SJCRH30 (cell line): ENCODE data around the gene APRT. TPM values are rescaled to one million over a fixed set of nuclear protein-coding genes. Genes with fewer than 3 reads are reported as not detected.
"Not testable (repeated sequence)": the region's sequence is repeated elsewhere in the genome, so short reads cannot be mapped to it uniquely, and the experiment has no call there.

Source experiments
- DNase-seq, 2 experiments: peaks; one replicate each; pipeline ENCODE4 v3.0.0-alpha.2; 2015 to 2020
- H3K27ac ChIP-seq: fragments of 250-450 bp; sonication (Bioruptor Pico); 2 replicates; pipeline ENCODE4 v1.5.1; 2020; ENCODE audit warnings: mild to moderate bottlenecking, moderate library complexity
- H3K27me3 ChIP-seq: fragments of 250-450 bp; sonication (Bioruptor Pico); 2 replicates; pipeline ENCODE4 v1.5.1; 2020; ENCODE audit warnings: mild to moderate bottlenecking, moderate library complexity
- H3K36me3 ChIP-seq: fragments of 250-450 bp; sonication (Bioruptor Pico); 2 replicates; pipeline ENCODE4 v1.5.1; 2020; ENCODE audit warnings: mild to moderate bottlenecking, moderate library complexity
- H3K4me1 ChIP-seq: fragments of 250-450 bp; sonication (Bioruptor Pico); 2 replicates; pipeline ENCODE4 v1.5.1; 2020; ENCODE audit warnings: mild to moderate bottlenecking, moderate library complexity
- H3K4me3 ChIP-seq: fragments of 250-450 bp; sonication (Bioruptor Pico); 2 replicates; pipeline ENCODE4 v1.5.1; 2020; ENCODE audit warnings: mild to moderate bottlenecking, moderate library complexity
- H3K9me3 ChIP-seq: fragments of 250-450 bp; sonication (Bioruptor Pico); replicated peaks from 2 replicates; pipeline ENCODE4 v1.5.1; 2020; ENCODE audit warnings: mild to moderate bottlenecking, moderate library complexity
- total RNA-seq: library from RNA; depleted of rRNA; stranded (reverse); fragments of >200 nt; shearing (Covaris generic); gene quantifications from 2 replicates; pipeline ENCODE4 v1.2.3, GENCODE V29; 2014

Gene APRT
- total RNA-seq, 1 experiment from 2014 or later: 43.4 TPM

DNA sequence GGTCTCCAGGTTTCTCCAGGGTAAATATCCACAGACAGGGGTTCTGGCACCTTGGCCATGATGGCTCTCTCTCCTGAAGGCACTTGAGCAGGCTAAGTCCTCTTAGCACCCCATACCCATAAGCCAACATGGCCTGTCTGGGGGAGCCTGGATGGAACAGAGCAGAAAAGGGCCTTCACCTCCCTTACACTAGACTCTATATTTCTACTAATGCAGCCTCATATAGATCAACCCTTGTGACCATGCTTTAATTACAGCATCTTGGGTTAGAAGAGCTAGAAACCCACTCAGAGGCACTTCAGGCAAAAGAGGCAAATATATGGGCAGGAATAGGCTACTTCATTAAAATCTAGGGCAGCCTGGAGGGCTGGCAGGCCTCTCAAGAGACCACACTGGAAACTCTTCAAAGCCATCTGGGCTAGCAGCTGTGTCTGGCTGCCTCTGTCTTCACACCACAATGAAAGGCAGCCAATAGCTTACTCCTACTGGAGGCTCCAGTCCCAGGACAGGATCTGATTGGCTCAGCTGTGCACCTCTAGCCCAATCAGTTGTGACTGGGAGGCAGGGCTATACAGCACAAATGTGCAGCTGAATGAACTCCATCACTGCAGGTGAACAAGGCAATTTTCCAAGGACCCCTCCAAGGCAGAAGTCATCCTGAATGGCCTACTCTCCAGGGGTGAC, 12.8 kb downstream of the APRT start:
- Histone ChIP-seq H3K9me3 (no peaks in the 10 kb centered on the region), H3K4me3 (no peak overlapping the region), H3K36me3 (no peaks in the 10 kb centered on the region), H3K27ac (no peak overlapping the region), H3K4me1 (no peaks in the 10 kb centered on the region), H3K27me3 (no peaks in the 10 kb centered on the region)
- DNase-seq: peak in 1 of 2 experiments; percentile 53

DNA sequence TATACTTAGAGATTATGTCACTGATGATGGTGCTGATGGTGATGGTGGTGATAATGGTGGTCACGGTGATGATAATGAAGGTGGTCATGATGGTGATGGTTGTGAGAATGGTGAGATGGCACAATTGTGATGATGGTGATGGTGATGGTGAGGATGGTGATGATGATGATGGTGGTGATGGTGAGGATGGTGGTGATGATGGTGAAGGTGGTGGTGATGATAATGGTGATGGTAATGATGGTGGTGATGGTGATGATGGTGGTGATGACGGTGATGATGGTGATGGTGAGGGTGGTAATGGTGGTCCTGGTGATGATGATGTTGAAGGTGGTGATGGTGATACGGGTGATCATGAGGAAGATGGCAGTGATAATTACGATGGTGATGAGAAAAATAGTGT, 13.7 kb downstream of the APRT start:
- Histone ChIP-seq H3K27ac (no peak overlapping the region), H3K36me3 (no peaks in the 10 kb centered on the region), H3K27me3 (no peaks in the 10 kb centered on the region), H3K9me3 (no peaks in the 10 kb centered on the region), H3K4me3 (no peak overlapping the region), H3K4me1 (no peaks in the 10 kb centered on the region)
- no peak for DNase-seq

DNA sequence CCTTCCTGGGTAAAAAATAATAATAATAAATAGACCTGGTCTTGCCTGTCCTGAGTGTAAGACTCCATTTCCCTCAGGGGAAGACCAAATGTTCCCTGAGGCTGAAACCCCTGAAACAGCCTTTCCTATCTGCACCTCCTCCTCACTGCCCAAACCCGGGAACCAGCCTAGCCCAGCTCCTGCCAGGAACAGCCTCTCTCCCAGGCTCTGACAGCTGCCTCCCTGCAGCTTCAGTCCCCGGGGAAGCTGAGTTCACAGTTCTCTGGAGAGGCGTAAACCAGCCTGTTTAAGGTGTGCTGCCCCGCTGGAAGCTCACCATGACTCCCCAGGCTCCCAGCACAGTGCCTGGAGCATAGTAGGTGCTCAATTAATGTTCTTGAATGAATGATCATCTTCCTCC, 15.4 kb downstream of the APRT start:
- Histone ChIP-seq H3K9me3 (no peaks in the 10 kb centered on the region), H3K36me3 (no peaks in the 10 kb centered on the region), H3K4me1 (peaks cover 7% of the 10 kb centered on the region; the same call in 1 of the 2 replicates), H3K4me3 (no peak overlapping the region), H3K27me3 (no peaks in the 10 kb centered on the region), H3K27ac (no peak overlapping the region)
- DNase-seq: peak in 1 of 2 experiments; percentile 40

DNA sequence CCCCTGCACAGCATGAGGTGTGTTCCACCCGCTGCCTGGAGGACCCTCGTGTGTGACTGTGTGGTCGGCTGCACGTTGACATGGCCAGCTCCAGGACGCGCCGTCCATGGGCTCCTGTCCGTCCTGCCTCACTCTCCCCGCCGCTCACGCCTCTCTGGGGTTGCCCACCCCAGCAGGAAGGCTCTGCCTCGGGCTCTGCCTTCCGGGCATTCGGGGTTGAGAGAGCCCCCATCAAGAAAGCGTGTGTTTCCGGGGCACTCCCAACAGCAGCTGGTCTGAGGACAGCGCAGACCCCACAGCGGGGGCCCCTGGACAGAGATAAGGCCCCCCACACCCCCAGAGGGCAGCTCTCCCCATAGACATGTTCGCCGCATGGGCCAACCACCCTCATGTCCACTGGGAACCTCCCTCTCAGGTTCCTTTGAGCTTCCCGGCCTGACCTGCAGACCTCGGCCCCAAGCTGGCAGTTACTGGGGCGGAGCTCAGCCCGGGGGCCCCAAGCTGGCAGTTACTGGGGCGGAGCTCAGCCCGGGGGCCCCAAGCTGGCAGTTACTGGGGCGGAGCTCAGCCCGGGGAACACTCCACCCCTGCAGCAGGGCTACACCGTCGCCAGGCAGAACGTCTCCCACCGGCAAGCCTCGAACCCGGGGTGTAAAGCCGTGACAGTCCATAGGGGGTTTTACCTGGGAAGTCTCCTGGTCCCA, 18.3 kb downstream of the APRT start:
- Histone ChIP-seq H3K9me3 (no peaks in the 10 kb centered on the region), H3K4me1 (peaks cover 14% of the 10 kb centered on the region), H3K27ac (no peak overlapping the region), H3K27me3 (no peaks in the 10 kb centered on the region), H3K36me3 (no peaks in the 10 kb centered on the region), H3K4me3 (no peak overlapping the region)
- DNase-seq: no peak

DNA sequence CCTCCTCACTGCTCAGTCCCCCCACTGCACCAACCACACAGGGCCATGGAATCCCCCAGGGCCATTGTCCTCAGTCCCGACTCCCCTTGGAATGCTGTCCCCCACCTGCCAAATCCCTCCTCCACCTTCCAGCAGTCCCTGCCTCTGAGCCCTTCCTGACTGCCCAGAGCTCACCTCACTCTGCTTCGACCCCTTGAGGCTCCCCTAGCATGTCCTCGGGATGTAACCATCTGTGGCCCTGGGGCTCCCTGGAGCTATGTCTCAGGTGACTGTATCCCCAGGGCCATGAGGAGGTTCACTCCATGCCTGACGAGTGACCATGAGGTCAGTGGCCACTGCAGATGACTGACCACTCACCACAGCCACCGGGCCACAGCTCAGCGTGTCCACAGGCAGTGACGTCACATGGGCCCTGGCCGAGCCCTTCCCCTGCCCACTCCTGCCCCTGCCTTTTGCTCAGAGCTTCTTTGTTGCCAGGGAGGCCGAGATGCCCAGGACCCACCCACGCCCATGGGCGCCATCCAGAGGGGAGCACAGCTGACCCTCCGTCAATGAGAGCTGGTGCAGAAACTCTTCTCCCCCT, 19.0 kb downstream of the APRT start:
- no peaks in the 10 kb centered on the region for H3K27me3 ChIP-seq
- no peaks in the 10 kb centered on the region for H3K36me3 ChIP-seq
- no peak overlapping the region for H3K4me3 ChIP-seq
- no peaks in the 10 kb centered on the region for H3K9me3 ChIP-seq
- H3K4me1 ChIP-seq: peaks cover 14% of the 10 kb centered on the region
- H3K27ac ChIP-seq: no peak overlapping the region
- DNase-seq: no peak

DNA sequence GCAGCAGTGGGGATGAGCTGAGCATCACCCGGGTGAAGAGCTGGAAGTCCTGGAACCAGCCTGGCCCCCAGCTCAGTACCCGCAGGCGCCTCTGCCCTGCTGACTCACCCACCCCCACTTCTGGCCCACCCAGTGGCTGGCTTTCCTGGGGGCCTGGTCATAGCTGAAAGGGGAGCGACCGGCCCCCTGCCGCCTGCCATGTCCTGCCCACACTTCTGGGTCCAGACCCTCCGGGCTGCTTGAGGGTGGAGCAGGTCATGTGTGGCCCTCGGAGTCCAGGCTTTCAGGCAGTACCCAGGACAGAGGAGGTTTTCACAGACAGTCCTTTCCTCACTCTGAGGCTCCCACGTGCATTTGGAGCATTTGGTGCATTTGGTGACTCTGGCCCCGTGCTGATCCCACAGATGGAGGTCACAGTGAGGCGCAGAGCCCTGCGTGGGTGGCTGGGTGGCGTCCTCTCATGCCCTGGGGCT, 19.6 kb downstream of the APRT start:
- peak; percentile 38 to 51 for DNase-seq
- H3K4me1 ChIP-seq: peaks cover 14% of the 10 kb centered on the region
- no peaks in the 10 kb centered on the region for H3K9me3 ChIP-seq
- H3K36me3 ChIP-seq: no peaks in the 10 kb centered on the region
- H3K27me3 ChIP-seq: no peaks in the 10 kb centered on the region
- H3K27ac ChIP-seq: no peak overlapping the region
- no peak overlapping the region for H3K4me3 ChIP-seq

DNA sequence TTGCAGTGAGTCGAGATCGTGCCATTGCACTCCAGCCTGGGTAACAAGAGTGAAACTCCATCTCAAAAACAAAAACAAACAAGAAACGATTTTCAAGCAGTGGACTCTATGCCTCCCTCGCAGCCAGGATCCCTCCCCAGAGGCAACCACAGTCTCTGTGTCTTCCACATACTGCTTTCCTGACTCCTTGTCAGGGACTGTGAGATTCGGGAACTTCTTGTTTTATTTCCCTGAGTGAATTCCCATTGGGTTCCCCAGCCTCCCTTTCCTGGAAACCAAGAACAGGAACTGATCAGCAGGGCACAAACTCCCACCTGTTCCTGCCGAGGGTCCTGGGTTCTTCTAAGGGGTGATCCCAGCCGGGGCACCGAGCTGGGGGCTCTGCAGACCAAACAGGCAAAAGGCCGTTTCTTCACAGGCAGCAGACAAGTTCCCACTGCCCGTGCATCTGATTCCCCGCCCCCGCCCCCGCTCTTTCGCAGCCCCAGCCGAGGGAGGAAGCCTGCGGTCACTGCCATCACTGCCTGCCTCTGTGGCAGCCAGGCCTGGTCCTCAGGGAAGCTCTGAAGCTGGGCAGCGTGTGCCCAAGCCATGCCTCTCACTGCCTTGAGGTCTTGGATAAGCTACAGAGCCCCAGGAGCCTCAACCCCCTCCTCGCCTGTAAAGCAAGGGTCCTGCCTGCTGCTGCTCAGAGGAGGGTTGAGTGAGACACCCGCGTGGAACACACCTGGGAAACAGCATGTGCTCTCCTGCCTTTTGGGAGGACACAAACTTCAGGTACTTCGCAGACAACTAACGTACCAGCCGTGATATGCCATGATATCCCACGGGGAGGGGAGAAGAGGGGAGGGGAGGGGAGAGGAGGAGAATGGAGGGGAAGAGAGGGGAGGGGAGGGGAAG, 21.2 kb downstream of the APRT start:
- no peak overlapping the region for H3K27ac ChIP-seq
- peak in 1 of 2 experiments; percentile 44 for DNase-seq
- H3K4me3 ChIP-seq: 0 out of 2 replicates have a peak overlapping the region, but pooled peaks have one; percentile 16
- no peaks in the 10 kb centered on the region for H3K27me3 ChIP-seq
- no peaks in the 10 kb centered on the region for H3K9me3 ChIP-seq
- peaks cover 14% of the 10 kb centered on the region for H3K4me1 ChIP-seq
- no peaks in the 10 kb centered on the region for H3K36me3 ChIP-seq

DNA sequence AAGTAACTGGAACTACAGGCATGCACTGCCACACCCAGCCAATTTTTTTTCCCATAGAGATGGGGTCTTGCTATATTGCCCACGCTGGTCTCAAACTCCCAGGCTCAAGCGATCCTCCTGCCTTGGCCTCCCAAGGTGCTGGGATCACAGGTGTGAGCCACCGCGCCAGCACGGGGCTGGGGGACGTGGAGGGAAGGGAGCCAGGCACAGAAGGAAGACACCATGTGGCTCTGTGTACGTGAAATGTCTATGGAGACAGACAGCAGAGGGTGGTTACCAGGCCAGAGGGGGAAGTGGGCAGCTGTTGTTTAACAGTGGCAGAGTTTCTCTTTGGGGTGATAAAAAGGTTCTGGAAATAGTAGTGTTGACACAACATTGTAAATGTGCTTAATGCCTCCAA, 22.1 kb downstream of the APRT start:
- no peak overlapping the region for H3K27ac ChIP-seq
- no peaks in the 10 kb centered on the region for H3K9me3 ChIP-seq
- no peaks in the 10 kb centered on the region for H3K27me3 ChIP-seq
- no peak overlapping the region for H3K4me3 ChIP-seq
- H3K4me1 ChIP-seq: peaks cover 14% of the 10 kb centered on the region
- peak in 1 of 2 experiments; percentile 31 for DNase-seq
- H3K36me3 ChIP-seq: no peaks in the 10 kb centered on the region

DNA sequence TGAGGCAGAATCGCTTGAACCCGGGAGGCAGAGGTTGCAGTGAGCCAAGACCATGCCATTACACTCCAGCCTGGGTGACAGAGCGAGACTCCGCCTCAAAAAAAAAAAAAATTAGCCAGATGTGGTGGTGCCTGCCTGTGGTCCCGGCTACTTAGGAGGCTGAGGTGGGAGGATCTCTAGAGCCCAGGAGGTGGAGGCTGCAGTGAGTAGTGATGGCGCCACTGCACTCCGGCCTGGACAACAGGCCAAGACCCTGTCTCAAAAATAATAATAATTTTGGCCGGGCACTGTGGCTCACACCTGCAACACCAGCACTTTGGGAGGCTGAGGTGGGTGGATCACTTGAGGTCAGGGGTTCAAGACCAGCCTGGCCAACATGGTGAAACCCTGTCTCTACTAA, 23.0 kb downstream of the APRT start:
- H3K27me3 ChIP-seq, DNase-seq, H3K27ac ChIP-seq, H3K9me3 ChIP-seq, H3K36me3 ChIP-seq, H3K4me3 ChIP-seq: not testable (repeated sequence)
- peaks cover 14% of the 10 kb centered on the region for H3K4me1 ChIP-seq

DNA sequence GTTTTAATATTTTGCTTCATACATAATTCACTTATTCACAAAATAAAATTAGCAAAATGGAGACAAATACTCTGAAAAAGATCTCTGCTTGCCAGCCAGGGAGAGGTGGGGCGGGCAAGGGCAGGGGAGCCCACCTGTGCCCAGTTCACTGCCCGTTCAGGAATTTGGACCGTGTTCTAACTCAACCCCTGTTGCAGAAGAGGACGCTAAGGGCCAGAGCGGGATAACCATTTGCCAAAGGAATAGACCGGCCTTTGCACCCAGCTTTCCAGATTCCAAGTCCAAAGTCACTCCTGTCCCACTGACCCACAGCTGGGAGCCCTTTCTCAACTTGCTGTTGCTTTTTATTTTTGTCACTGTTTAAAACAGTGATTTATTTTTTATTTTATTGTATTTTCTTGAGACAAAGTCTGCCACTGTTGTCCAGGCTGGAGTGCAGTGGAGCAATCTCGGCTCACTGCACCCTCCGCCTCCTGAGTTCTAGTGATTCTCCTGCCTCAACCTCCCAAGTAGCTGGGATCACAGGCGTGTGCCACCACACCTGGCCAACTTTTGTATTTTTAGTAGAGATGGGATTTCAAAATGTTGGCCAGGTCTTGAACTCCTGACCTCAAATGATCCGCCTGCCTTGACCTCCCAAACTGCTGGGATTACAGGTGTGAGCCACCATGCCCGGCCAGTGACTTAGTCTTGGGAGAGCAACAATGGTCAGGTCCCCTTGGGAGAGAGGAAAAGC, 24.0 kb downstream of the APRT start:
- H3K4me1 ChIP-seq: peaks cover 18% of the 10 kb centered on the region
- no peak overlapping the region for H3K27ac ChIP-seq
- no peak for DNase-seq
- H3K9me3 ChIP-seq: no peaks in the 10 kb centered on the region
- H3K4me3 ChIP-seq: no peak overlapping the region
- H3K36me3 ChIP-seq: no peaks in the 10 kb centered on the region
- H3K27me3 ChIP-seq: no peaks in the 10 kb centered on the region

DNA sequence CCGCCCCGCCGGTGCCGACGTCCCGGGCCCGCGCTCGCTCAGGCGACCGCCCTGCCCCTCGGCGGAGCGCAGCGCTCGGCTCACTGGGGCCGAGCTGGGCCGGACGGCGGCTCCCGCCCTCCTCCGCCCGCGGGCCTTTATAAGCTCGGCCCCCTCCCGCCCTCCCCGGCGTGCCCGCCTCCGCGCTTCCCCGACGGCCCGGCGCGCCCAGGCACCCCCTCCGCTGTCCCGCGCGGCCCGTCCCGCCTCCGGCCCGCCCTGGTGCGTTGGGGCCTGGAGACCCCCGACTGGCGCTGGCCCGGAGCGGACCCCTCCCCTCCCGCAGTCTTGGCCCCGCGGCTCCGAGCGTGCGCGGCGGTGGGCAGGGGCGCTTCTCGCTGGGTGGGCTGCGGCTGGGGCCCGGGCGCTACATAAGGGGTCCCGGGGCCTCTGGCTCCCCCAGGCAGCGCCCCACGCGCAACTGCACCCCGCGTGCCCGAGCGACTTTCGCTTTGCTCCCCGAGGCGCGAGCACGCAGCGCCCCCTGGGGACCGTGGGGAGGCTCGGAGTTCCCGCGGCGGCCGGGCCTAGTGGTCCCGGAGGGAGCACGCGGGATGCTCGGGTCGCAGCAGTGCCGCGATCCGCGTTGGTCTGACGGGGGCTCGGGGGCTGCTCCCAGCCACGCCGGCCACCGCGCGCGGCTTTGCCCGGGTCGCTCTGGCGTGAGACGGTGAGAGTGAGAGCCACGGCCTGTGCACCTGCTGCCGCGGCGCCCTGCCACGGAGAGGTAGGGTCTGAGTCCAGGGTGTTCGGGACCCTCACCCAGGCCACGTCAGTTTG, 26.4 kb downstream of the APRT start, which contains the start of gene PIEZO1:
PIEZO1 (minus strand) TSS at position 115 of the 819 bp plus-strand sequence. CDS start 256 bp downstream, outside the sequence.
- Histone ChIP-seq H3K27me3 (no peaks in the 10 kb centered on the region), H3K27ac (no peak within 1 kb of the TSS), H3K9me3 (no peaks in the 10 kb centered on the region), H3K36me3 (no peaks in the 10 kb centered on the region), H3K4me1 (peaks cover 8% of the 10 kb centered on the region), H3K4me3 (peak within 1 kb of the TSS; percentile 58)
- DNase-seq: no peak

DNA sequence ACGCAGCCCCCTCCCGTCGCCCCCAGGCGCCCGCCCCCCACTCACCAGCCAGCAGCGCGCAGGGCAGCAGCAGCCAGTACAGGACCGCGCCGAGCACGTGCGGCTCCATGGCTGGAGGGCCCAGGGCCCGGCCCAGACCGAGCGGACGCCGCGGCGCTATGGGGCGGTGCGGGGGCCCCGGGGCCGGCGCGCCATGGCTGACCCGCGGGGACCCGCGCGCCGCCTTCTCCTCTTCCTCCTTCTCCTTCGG, 26.9 kb downstream of the APRT start:
- H3K4me3 ChIP-seq: peak overlapping the region; percentile 58
- H3K27me3 ChIP-seq: no peaks in the 10 kb centered on the region
- H3K36me3 ChIP-seq: no peaks in the 10 kb centered on the region
- H3K9me3 ChIP-seq: no peaks in the 10 kb centered on the region
- no peak overlapping the region for H3K27ac ChIP-seq
- no peak for DNase-seq
- H3K4me1 ChIP-seq: peaks cover 3% of the 10 kb centered on the region

DNA sequence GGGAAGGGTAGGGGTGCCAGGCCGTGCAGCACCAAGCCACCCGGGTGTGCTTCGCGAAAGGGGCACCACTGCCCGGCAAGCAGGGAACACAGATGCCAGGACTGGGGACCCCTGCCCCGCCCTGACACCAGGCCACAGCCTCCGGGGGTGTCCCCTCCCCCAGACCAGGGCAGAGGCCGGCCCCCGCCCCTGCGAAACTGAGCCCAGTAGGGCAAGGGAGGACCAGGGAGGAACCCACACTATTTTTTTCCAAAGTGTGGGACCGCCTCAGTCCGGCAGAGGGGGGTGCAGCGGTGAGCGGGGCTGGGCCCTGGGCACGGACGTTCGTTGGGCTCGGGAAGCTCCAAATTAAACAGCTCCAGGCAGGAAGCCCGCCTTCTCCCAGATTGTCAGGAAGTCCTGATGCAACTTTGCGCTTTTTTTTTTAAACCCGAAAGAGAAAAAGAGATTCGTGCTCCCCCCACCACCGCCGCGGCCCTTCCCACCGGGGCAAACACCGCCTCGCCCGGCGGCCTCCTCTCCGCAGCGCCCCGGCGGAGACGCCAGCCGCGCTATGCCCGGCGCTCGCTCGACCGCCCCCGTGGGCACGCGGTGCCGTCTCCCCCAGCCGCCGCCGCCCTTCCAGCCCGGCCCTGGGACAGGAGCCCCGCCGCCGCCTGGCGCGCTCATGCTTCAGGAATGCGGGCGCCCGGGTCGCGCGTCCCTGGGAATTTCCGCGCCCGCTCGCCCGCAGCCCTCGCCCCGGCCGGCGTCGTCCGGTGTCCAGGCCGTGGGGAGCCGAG, 27.5 kb downstream of the APRT start:
- peaks cover 8% of the 10 kb centered on the region for H3K4me1 ChIP-seq
- DNase-seq: no peak

More for the DNA sequence above, 27.5 kb downstream of the APRT start:
- H3K36me3 ChIP-seq: no peaks in the 10 kb centered on the region
- no peaks in the 10 kb centered on the region for H3K9me3 ChIP-seq
- H3K4me3 ChIP-seq: peak overlapping the region; percentile 58
- H3K27me3 ChIP-seq: no peaks in the 10 kb centered on the region
- no peak overlapping the region for H3K27ac ChIP-seq
